ENCODE measurements around the gene KCNJ4. TPM values are rescaled to one million over a fixed set of nuclear protein-coding genes. Genes with fewer than 3 reads are reported as not detected.

KCNJ4 gene
- total and polyA plus RNA-seq, 10 of the 15 experiments (the other 5 are each of a cell fraction or from before 2014, with no cell fraction given) = not detected

DNA sequence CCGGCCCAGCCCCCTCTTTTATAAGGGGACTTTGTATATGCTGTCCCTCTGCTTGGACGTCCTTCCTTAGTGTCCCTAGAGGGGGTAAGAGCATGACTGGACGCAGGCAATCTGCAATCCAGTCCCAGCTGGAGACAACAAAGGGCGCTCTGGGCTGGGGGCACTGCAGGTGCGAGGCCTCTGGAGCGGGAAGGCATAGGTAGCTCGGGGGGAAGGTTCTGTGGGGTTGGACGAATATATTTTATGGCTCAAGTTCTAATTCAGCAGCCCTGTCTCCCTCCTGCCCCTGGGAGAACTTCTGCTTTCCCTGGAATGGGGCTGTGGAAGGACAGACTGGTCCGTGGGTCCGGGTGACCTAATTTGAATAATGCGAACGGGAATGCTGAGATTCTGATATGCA lies 40.0 kb downstream of the KCNJ4 start:
- H4K20me1 ChIP-seq (ENCODE audit: control insufficient read depth, insufficient read depth) = no peaks in the 10 kb centered on the region
- H3K27ac ChIP-seq (ENCODE audit: control insufficient read depth, insufficient read depth) = no peak overlapping the region
- ChIA-PET CTCF (no interaction called here), RAD21 (ENCODE audit: unreplicated experiment) (interaction anchor here (1.1 kb wide), 1 partner anchor 161 kb away, joined by 3 read pairs; no protein-coding TSS in a partner anchor), POLR2A (no interaction called here), SMC1A (ENCODE audit: uncharacterized antibody, unreplicated experiment) (no interaction called here)
- intact Hi-C loops (cut with micrococcal nuclease; ENCODE audit: unreplicated experiment) (loop anchor here (5.0 kb wide), 1 partner anchor 157 kb away; the partner anchor contains the start of gene DMC1), in situ Hi-C loops (cut with MboI) (no loop called here)
- ATAC-seq (no peak), FAIRE-seq (no peak), DNase-seq (ENCODE audit: low read depth, low spot score) (no peak)
- H3K4me1 ChIP-seq (ENCODE audit: control insufficient read depth, insufficient read depth, low read length) = no peaks in the 10 kb centered on the region; the same call in 1 of the 2 replicates
- BruUV-seq (replicated peaks) = no TSS peak
- H3K9ac ChIP-seq (ENCODE audit: control insufficient read depth, insufficient read depth, low read length) = no peak overlapping the region
- H3K4me3 ChIP-seq = no peak overlapping the region
- no peaks in the 10 kb centered on the region; the same call in 2 of the 3 replicates for H3K9me3 ChIP-seq (replicated peaks; ENCODE audit: control insufficient read depth, insufficient read depth, low read length)
- H3K79me2 ChIP-seq (ENCODE audit: control insufficient read depth, insufficient read depth, low read length) = no peaks in the 10 kb centered on the region
- H2AFZ ChIP-seq (ENCODE audit: control insufficient read depth, low read depth, low read length) = no peak overlapping the region
- no peak for TF ChIP-seq ZBED1 (IDR thresholded peaks at IDR 0.05; ENCODE audit: borderline replicate concordance)
- TF ChIP-seq MEF2A (IDR thresholded peaks at IDR 0.05; ENCODE audit: insufficient read depth, low read depth, low read length) = no peak
- no peak for TF ChIP-seq GATAD2B (conservative IDR thresholded peaks at IDR 0.05; ENCODE audit: low read depth)
- no peak for TF ChIP-seq SKIL (IDR thresholded peaks at IDR 0.05; ENCODE audit: low read depth, poor library complexity, severe bottlenecking)
- TF ChIP-seq, protein P1, sequence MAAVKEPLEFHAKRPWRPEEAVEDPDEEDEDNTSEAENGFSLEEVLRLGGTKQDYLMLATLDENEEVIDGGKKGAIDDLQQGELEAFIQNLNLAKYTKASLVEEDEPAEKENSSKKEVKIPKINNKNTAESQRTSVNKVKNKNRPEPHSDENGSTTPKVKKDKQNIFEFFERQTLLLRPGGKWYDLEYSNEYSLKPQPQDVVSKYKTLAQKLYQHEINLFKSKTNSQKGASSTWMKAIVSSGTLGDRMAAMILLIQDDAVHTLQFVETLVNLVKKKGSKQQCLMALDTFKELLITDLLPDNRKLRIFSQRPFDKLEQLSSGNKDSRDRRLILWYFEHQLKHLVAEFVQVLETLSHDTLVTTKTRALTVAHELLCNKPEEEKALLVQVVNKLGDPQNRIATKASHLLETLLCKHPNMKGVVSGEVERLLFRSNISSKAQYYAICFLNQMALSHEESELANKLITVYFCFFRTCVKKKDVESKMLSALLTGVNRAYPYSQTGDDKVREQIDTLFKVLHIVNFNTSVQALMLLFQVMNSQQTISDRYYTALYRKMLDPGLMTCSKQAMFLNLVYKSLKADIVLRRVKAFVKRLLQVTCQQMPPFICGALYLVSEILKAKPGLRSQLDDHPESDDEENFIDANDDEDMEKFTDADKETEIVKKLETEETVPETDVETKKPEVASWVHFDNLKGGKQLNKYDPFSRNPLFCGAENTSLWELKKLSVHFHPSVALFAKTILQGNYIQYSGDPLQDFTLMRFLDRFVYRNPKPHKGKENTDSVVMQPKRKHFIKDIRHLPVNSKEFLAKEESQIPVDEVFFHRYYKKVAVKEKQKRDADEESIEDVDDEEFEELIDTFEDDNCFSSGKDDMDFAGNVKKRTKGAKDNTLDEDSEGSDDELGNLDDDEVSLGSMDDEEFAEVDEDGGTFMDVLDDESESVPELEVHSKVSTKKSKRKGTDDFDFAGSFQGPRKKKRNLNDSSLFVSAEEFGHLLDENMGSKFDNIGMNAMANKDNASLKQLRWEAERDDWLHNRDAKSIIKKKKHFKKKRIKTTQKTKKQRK (IDR thresholded peaks at IDR 0.05; ENCODE audit: low read depth, low read length) = no peak
- no peak for TF ChIP-seq ZNF622 (IDR thresholded peaks at IDR 0.05)
- no peak for TF ChIP-seq BRCA1 (IDR thresholded peaks at IDR 0.05; ENCODE audit: low read depth, low read length)
- TF ChIP-seq SMAD1 (IDR thresholded peaks at IDR 0.05; ENCODE audit: low read depth, partially characterized antibody) = no peak
- no peak for TF ChIP-seq HSF1 (IDR thresholded peaks at IDR 0.05; ENCODE audit: low read depth, low read length)
- TF ChIP-seq TCF3 (IDR thresholded peaks at IDR 0.05; ENCODE audit: borderline replicate concordance, insufficient read depth, low read depth, low read length) = no peak
- TF ChIP-seq ASH2L (IDR thresholded peaks at IDR 0.05; ENCODE audit: borderline replicate concordance, low read depth) = no peak
- TF ChIP-seq CBX3 (IDR thresholded peaks at IDR 0.05; ENCODE audit: borderline replicate concordance, low read depth) = no peak
- TF ChIP-seq, protein P2, sequence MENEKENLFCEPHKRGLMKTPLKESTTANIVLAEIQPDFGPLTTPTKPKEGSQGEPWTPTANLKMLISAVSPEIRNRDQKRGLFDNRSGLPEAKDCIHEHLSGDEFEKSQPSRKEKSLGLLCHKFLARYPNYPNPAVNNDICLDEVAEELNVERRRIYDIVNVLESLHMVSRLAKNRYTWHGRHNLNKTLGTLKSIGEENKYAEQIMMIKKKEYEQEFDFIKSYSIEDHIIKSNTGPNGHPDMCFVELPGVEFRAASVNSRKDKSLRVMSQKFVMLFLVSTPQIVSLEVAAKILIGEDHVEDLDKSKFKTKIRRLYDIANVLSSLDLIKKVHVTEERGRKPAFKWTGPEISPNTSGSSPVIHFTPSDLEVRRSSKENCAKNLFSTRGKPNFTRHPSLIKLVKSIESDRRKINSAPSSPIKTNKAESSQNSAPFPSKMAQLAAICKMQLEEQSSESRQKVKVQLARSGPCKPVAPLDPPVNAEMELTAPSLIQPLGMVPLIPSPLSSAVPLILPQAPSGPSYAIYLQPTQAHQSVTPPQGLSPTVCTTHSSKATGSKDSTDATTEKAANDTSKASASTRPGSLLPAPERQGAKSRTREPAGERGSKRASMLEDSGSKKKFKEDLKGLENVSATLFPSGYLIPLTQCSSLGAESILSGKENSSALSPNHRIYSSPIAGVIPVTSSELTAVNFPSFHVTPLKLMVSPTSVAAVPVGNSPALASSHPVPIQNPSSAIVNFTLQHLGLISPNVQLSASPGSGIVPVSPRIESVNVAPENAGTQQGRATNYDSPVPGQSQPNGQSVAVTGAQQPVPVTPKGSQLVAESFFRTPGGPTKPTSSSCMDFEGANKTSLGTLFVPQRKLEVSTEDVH (IDR thresholded peaks at IDR 0.05; ENCODE audit: low read depth, partially characterized antibody) = no peak
- no peak for TF ChIP-seq CHD4 (IDR thresholded peaks at IDR 0.05)
- WGBS (ENCODE audit: insufficient coverage, insufficient replicate concordance, low lambda C conversion rate, missing lambda C conversion rate) = 39% methylated on average over 12 of the region's 12 CpGs
- no peak overlapping the region for H3K4me2 ChIP-seq (ENCODE audit: control insufficient read depth, insufficient read depth)
- H3K36me3 ChIP-seq (ENCODE audit: control insufficient read depth in 2 of 2, insufficient read depth in 2 of 2, low read length in 1 of 2) = no peaks in the 10 kb centered on the region
- H3K27me3 ChIP-seq (replicated peaks in 1 of 2; ENCODE audit: control insufficient read depth in 2 of 2, insufficient read depth in 2 of 2, low read length in 1 of 2) = no peaks in the 10 kb centered on the region; a peak in 1 of 4 replicates
